ENCODE measurements around the gene STX1A.

STX1A gene

GRCh38 chr7:73652541-73652949 lies 66.9 kb downstream of the STX1A start:
- no peak overlapping the region for H3K27ac ChIP-seq
- TF ChIP-seq ZFX (IDR thresholded peaks at IDR 0.05; ENCODE audit: borderline replicate concordance) (no peak), CTCF (IDR thresholded peaks at IDR 0.05) (no peak)

DNA sequence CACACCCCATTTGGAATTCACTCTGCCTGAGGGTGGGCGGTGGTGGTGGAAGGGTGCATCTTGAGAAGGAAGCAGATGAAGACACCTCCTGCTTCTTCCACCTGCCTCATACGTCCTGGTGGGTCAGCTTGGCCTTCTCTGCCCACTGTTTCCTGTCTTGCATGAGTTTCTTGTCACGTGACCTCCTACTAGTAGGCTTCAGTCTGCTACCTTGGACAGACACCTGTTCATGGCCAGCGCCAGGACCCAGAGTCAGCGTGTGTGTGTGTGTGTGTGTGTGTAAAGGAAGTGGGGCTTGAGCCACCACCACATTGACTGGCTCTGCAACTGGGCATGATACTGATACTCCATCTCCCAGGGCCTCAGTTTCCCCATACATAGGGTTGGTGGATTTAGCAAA lies 68.9 kb downstream of the STX1A start:
- no peak for TF ChIP-seq ZFX (IDR thresholded peaks at IDR 0.05; ENCODE audit: borderline replicate concordance)
- no peak for TF ChIP-seq CTCF (IDR thresholded peaks at IDR 0.05)
- no peak overlapping the region for H3K27ac ChIP-seq

DNA sequence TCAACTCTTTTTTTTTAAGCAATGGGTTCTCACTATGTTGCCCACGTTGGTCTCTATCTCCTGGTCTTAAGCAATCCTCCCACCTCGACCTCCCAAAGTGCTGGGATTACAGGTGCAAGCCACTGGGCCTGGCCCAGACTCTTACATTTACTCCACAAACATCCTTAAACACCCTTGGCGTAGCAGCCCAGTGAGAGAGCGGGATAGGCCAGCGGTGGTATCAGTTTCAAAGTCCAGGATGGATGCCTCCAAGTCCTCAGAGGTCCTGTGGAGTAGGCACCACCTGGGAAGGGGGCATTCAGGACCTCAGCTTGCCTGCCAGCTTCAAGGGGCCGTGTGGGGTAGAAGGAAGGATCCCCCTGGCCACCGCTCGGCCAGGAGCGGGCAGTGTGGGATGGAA lies 69.9 kb downstream of the STX1A start:
- TF ChIP-seq CTCF (IDR thresholded peaks at IDR 0.05) (no peak), ZFX (IDR thresholded peaks at IDR 0.05; ENCODE audit: borderline replicate concordance) (no peak)
- H3K27ac ChIP-seq = no peak overlapping the region
